Fibroblast of pulmonary artery (primary cell): ENCODE measurements around the gene NLRC5.
"Not testable (repeated sequence)": the region's sequence is repeated elsewhere in the genome, so short reads cannot be mapped to it uniquely, and the experiment has no call there.

Experiments
- DNase-seq: peaks from one replicate; pipeline ENCODE4 v3.0.0-alpha.2; 2010; ENCODE audit warnings: low read depth
- H3K4me3 ChIP-seq: replicated peaks from 2 replicates; pipeline ENCODE4 v1.5.1; 2011; ENCODE audit warnings: low read depth, mild to moderate bottlenecking, control low read depth, low read length, moderate library complexity
- CTCF ChIP-seq: IDR thresholded peaks from 2 replicates; pipeline ENCODE4 v1.5.1; 2011; ENCODE audit warnings: mild to moderate bottlenecking, control low read depth, low read length, inconsistent platforms; ENCODE audit errors: missing control alignments

Gene NLRC5

GRCh38 chr16:56969769-56970168 is 19.6 kb upstream of the NLRC5 start:
- no peak for TF ChIP-seq CTCF
- no peak for DNase-seq
- H3K4me3 ChIP-seq = no peak overlapping the region

GRCh38 chr16:56970934-56971767 is 18.2 kb upstream of the NLRC5 start:
- TF ChIP-seq CTCF = no peak
- H3K4me3 ChIP-seq = no peak overlapping the region
- DNase-seq = no peak

DNA sequence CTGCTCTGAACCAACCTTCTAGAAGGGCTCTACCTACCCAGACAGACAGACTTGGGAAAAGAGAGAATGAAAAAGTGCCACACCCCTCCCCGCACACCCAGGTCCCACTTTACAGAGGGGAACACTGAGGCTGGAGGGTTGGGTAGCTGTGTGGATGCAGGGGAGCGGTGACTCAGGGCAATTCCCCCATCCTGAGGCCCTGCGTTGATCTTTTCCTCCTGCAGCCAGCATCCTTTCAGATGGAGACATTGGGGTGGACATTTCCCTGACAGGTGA is 17.7 kb upstream of the NLRC5 start:
- no peak overlapping the region for H3K4me3 ChIP-seq
- DNase-seq = no peak
- no peak for TF ChIP-seq CTCF

DNA sequence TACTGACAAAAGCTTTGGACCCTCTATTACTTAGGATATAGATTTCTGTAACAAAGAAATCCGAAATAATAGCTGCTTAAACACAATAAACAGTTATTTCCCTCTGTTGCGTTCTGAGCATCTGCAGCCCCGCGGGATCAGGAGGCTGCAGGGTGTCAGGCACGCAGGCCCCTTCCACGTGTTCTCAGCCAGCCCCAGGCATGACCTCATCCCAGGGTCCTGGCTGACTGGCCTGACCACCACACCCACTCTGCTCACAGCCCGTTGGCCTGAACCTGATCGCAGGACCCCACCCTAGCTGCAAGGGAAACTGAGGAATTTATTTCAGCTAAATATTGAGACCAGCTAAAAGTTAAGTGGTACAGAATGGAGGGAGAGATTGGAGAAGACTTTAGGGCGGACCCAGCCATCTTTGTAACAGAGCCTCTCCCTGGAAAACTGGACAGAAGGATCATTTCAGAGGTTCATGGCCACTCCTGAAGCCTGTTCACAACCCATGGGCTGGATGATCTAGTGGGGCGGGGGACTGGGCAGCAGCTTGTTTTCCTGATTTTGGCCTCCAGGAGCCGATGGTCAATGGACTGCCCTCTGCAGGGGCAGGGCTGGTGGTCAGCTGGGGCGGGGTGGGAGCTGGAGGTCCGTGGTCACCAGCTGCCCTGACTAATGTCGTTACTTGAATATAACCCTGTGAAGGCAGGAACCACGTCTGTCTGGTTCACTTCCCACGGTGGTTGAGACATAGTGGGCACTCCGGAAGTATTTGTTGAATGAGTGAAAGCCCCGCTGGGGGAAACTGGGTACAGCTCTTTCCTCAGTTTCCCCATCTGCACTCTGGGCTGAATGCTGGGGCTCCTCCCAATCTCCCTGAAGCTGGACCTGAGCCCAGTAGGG is 16.7 kb upstream of the NLRC5 start:
- DNase-seq = no peak
- no peak overlapping the region for H3K4me3 ChIP-seq
- no peak for TF ChIP-seq CTCF

GRCh38 chr16:56973294-56973689 is 16.1 kb upstream of the NLRC5 start:
- no peak for TF ChIP-seq CTCF
- no peak for DNase-seq
- H3K4me3 ChIP-seq = no peak overlapping the region

- DNase-seq = not testable (repeated sequence)
Measured at GRCh38 chr16:56973899-56974298, 15.5 kb upstream of the NLRC5 start.

GRCh38 chr16:56974549-56975300 is 14.6 kb upstream of the NLRC5 start:
- no peak for TF ChIP-seq CTCF
- H3K4me3 ChIP-seq = no peak overlapping the region
- DNase-seq = no peak

More at GRCh38 chr16:56973899-56974298, 15.5 kb upstream of the NLRC5 start:
- H3K4me3 ChIP-seq = not testable (repeated sequence)
